Measurements from ENCODE around the gene FMN2.

FMN2 gene

GRCh38 chr1:240445369-240445768 lies 353.7 kb downstream of the FMN2 start:
- no peaks in the 10 kb centered on the region for H3K27me3 ChIP-seq (ENCODE audit: control insufficient read depth, low read length)
- H3K9me2 ChIP-seq (replicated peaks; ENCODE audit: control insufficient read depth, low read length): no peaks in the 10 kb centered on the region
- no peak overlapping the region for H3K4me2 ChIP-seq (ENCODE audit: low read length)
- no peaks in the 10 kb centered on the region for H3F3A ChIP-seq (ENCODE audit: control insufficient read depth, insufficient read depth)
- H3K4me1 ChIP-seq (ENCODE audit: control insufficient read depth, low read length): no peaks in the 10 kb centered on the region
- H3K36me3 ChIP-seq (ENCODE audit: control insufficient read depth, low read length): no peaks in the 10 kb centered on the region
- TF ChIP-seq CTCF (IDR thresholded peaks at IDR 0.05; ENCODE audit: low read depth, low read length, poor library complexity, severe bottlenecking): no peak
- no peak for TF ChIP-seq EZH2phosphoT487 (IDR thresholded peaks at IDR 0.05; ENCODE audit: borderline replicate concordance, low read length)
- H3K4me3 ChIP-seq (ENCODE audit: low read length): no peak overlapping the region
- H3K79me2 ChIP-seq (ENCODE audit: control insufficient read depth, low read length): no peaks in the 10 kb centered on the region
- no peak overlapping the region for H3K27ac ChIP-seq (ENCODE audit: low read depth, low read length)
- H3K9me3 ChIP-seq (ENCODE audit: control insufficient read depth, insufficient read depth, low read length): no peaks in the 10 kb centered on the region
- H4K20me1 ChIP-seq (ENCODE audit: control insufficient read depth, insufficient read depth, low read depth, low read length): no peaks in the 10 kb centered on the region

GRCh38 chr1:240455228-240455821 lies 363.6 kb downstream of the FMN2 start:
- no peak overlapping the region for H3K27ac ChIP-seq (ENCODE audit: low read depth, low read length)
- H3K36me3 ChIP-seq (ENCODE audit: control insufficient read depth, low read length): no peaks in the 10 kb centered on the region

GRCh38 chr1:240457203-240457602 lies 365.5 kb downstream of the FMN2 start:
- H3K27me3 ChIP-seq (ENCODE audit: control insufficient read depth, low read length): no peaks in the 10 kb centered on the region
- H3F3A ChIP-seq (ENCODE audit: control insufficient read depth, insufficient read depth): no peaks in the 10 kb centered on the region
- H3K79me2 ChIP-seq (ENCODE audit: control insufficient read depth, low read length): no peaks in the 10 kb centered on the region
- H3K4me2 ChIP-seq (ENCODE audit: low read length): no peak overlapping the region
- no peak overlapping the region for H3K27ac ChIP-seq (ENCODE audit: low read depth, low read length)
- no peaks in the 10 kb centered on the region for H3K4me1 ChIP-seq (ENCODE audit: control insufficient read depth, low read length)
- no peaks in the 10 kb centered on the region for H4K20me1 ChIP-seq (ENCODE audit: control insufficient read depth, insufficient read depth, low read depth, low read length)
- no peak for TF ChIP-seq CTCF (IDR thresholded peaks at IDR 0.05; ENCODE audit: low read depth, low read length, poor library complexity, severe bottlenecking)
- TF ChIP-seq EZH2phosphoT487 (IDR thresholded peaks at IDR 0.05; ENCODE audit: borderline replicate concordance, low read length): no peak
- no peaks in the 10 kb centered on the region for H3K9me2 ChIP-seq (replicated peaks; ENCODE audit: control insufficient read depth, low read length)
- H3K9me3 ChIP-seq (ENCODE audit: control insufficient read depth, insufficient read depth, low read length): no peaks in the 10 kb centered on the region
- H3K4me3 ChIP-seq (ENCODE audit: low read length): no peak overlapping the region
- no peaks in the 10 kb centered on the region for H3K36me3 ChIP-seq (ENCODE audit: control insufficient read depth, low read length)

More at GRCh38 chr1:240455228-240455821, 363.6 kb downstream of the FMN2 start:
- H3K4me1 ChIP-seq (ENCODE audit: control insufficient read depth, low read length): no peaks in the 10 kb centered on the region
- H3F3A ChIP-seq (ENCODE audit: control insufficient read depth, insufficient read depth): no peaks in the 10 kb centered on the region
- no peaks in the 10 kb centered on the region for H4K20me1 ChIP-seq (ENCODE audit: control insufficient read depth, insufficient read depth, low read depth, low read length)
- H3K4me2 ChIP-seq (ENCODE audit: low read length): no peak overlapping the region
- TF ChIP-seq CTCF (IDR thresholded peaks at IDR 0.05; ENCODE audit: low read depth, low read length, poor library complexity, severe bottlenecking) (peak; percentile 47), EZH2phosphoT487 (IDR thresholded peaks at IDR 0.05; ENCODE audit: borderline replicate concordance, low read length) (no peak)
- H3K9me2 ChIP-seq (replicated peaks; ENCODE audit: control insufficient read depth, low read length): no peaks in the 10 kb centered on the region
- no peaks in the 10 kb centered on the region for H3K9me3 ChIP-seq (ENCODE audit: control insufficient read depth, insufficient read depth, low read length)
- H3K4me3 ChIP-seq (ENCODE audit: low read length): no peak overlapping the region
- H3K27me3 ChIP-seq (ENCODE audit: control insufficient read depth, low read length): no peaks in the 10 kb centered on the region
- no peaks in the 10 kb centered on the region for H3K79me2 ChIP-seq (ENCODE audit: control insufficient read depth, low read length)

All from DOHH2 (cell line).